Endothelial cell of umbilical vein (primary cell): ENCODE measurements around the gene FES.

Source experiments
- EZH2 ChIP-seq: IDR thresholded peaks from 2 replicates; pipeline ENCODE4 v1.6.1; 2012; ENCODE audit warnings: borderline replicate concordance, low read depth, mild to moderate bottlenecking, moderate library complexity, low read length, inconsistent platforms; ENCODE audit not compliant: severe bottlenecking
- FOS ChIP-seq: IDR thresholded peaks from 2 replicates; pipeline ENCODE4 v1.6.1; 2011; ENCODE audit warnings: mild to moderate bottlenecking, low read length, moderate library complexity, borderline replicate concordance; ENCODE audit not compliant: insufficient read depth
- GATA2 ChIP-seq: IDR thresholded peaks from 2 replicates; pipeline ENCODE4 v1.7.0; 2011; ENCODE audit warnings: low read depth, mild to moderate bottlenecking, moderate library complexity, mixed read lengths, low read length; ENCODE audit not compliant: insufficient read length, insufficient read depth
- MYC ChIP-seq: IDR thresholded peaks from one replicate; pipeline ENCODE4 v1.6.1; 2011; ENCODE audit warnings: mild to moderate bottlenecking, low read depth, low read length
- POLR2A ChIP-seq: IDR thresholded peaks from 2 replicates; pipeline ENCODE4 v1.6.1; 2012; ENCODE audit warnings: low read depth, mild to moderate bottlenecking, control low read depth, low read length
- POLR2AphosphoS5 ChIP-seq: IDR thresholded peaks from 2 replicates; pipeline ENCODE4 v1.6.1; 2012; ENCODE audit warnings: low read depth, mild to moderate bottlenecking, control low read depth, low read length, moderate library complexity; ENCODE audit not compliant: insufficient read depth
- TF ChIP-seq, protein P1 (sequence below), 2 donors: IDR thresholded peaks; 1 replicate in 1 of 2; 2 replicates in 1 of 2; pipeline ENCODE4 v1.5.1; 2011; ENCODE audit warnings: low read length in 2 of 2, mild to moderate bottlenecking in 2 of 2, moderate library complexity in 2 of 2, control low read depth in 1 of 2, inconsistent platforms in 1 of 2, low read depth in 1 of 2; ENCODE audit not compliant: insufficient read depth in 1 of 2; ENCODE audit errors: extremely low read depth in 1 of 2
- TF ChIP-seq, protein P2 (sequence below): IDR thresholded peaks from 2 replicates; pipeline ENCODE4 v1.6.1; 2011; ENCODE audit not compliant: insufficient read depth, insufficient read length

- TF ChIP-seq, protein P1, sequence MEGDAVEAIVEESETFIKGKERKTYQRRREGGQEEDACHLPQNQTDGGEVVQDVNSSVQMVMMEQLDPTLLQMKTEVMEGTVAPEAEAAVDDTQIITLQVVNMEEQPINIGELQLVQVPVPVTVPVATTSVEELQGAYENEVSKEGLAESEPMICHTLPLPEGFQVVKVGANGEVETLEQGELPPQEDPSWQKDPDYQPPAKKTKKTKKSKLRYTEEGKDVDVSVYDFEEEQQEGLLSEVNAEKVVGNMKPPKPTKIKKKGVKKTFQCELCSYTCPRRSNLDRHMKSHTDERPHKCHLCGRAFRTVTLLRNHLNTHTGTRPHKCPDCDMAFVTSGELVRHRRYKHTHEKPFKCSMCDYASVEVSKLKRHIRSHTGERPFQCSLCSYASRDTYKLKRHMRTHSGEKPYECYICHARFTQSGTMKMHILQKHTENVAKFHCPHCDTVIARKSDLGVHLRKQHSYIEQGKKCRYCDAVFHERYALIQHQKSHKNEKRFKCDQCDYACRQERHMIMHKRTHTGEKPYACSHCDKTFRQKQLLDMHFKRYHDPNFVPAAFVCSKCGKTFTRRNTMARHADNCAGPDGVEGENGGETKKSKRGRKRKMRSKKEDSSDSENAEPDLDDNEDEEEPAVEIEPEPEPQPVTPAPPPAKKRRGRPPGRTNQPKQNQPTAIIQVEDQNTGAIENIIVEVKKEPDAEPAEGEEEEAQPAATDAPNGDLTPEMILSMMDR (IDR thresholded peaks at IDR 0.05; ENCODE audit: extremely low read depth in 1 of 2, insufficient read depth in 1 of 2, low read depth in 1 of 2, low read length in 2 of 2), result no peak
- TF ChIP-seq POLR2AphosphoS5 (no peak), EZH2 (no peak), GATA2 (no peak), POLR2A (no peak), MYC (no peak), FOS (no peak)
- TF ChIP-seq, protein P2, sequence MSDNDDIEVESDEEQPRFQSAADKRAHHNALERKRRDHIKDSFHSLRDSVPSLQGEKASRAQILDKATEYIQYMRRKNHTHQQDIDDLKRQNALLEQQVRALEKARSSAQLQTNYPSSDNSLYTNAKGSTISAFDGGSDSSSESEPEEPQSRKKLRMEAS, result no peak
These were observed 21.2 kb downstream of the FES start for GRCh38 chr15:90905306-90906180.
